ENCODE data around the gene NRIP1.

DNA sequence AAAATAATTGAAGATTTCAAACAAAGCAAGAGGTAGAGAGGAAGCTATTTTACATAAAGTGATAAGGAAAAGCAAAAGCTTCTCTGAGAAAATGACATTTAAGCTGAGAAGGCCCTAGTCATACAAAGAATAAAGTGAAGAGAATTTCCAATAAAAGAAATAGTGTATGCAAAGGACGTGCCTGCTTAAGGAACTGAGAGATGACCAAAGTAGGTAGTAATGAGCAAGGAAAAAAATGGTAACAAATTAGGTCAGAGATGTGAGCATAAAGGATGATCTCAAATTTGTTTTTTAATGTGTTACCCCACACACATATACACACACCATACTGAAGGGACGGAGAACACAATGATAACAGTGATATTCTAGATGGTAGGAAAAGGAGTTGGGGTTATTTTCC, 46.4 kb downstream of the NRIP1 start:
- TF ChIP-seq CTCF (IDR thresholded peaks at IDR 0.05; ENCODE audit: extremely low read depth in 1 of 2, insufficient read depth in 1 of 2, low read depth in 1 of 2, low read length in 2 of 2) (no peak), POLR2A (IDR thresholded peaks at IDR 0.05; ENCODE audit: low read depth, low read length) (no peak), EZH2 (IDR thresholded peaks at IDR 0.05; ENCODE audit: borderline replicate concordance, low read depth, low read length, severe bottlenecking) (no peak), MAX (IDR thresholded peaks at IDR 0.05; ENCODE audit: insufficient read depth, insufficient read length) (no peak), MYC (IDR thresholded peaks at IDR 0.05; ENCODE audit: low read depth, low read length) (no peak), JUN (IDR thresholded peaks at IDR 0.05; ENCODE audit: borderline replicate concordance, insufficient read depth, insufficient read length, low read depth) (no peak)

All from endothelial cell of umbilical vein (primary cell).